HepG2 (cell line): ENCODE results near the gene CYP2S1. TPM values are rescaled to one million over a fixed set of nuclear protein-coding genes. Genes with fewer than 3 reads are reported as not detected.
A peak's percentile ranks its signal among the peaks of the same experiment; 100 is the strongest.

Experiments
- ATAC-seq: fragments of 200-7000 bp; cut with Tn5 transposase; 3 replicates; pipeline ENCODE4 v1.9.1; 2020; ENCODE audit warnings: mild to moderate bottlenecking, moderate library complexity
- BruUV-seq: library from RNA; stranded (reverse); fragments of 400-500 nt; replicated peaks from 2 replicates; lab custom pipeline; 2021; lab: Mats Ljungman, UMichigan
- CTCF ChIA-PET: fragments of 300-600 bp; formaldehyde crosslinking; extraction: SDS; loops from one replicate; lab custom pipeline; 2021; ENCODE audit warnings: low total read pairs, inconsistent platforms, low intra/inter-chr PET ratio; lab: Yijun Ruan, JAX
- POLR2A ChIA-PET: fragments of 350-600 bp; sonication (Branson Sonifier 250); formaldehyde crosslinking; loops from one replicate; lab custom pipeline; 2020; ENCODE audit warnings: antibody characterized with exemption, inconsistent platforms; lab: Yijun Ruan, JAX
- DNase-seq: peaks from one replicate; pipeline ENCODE4 v3.0.0-alpha.2; 2015; ENCODE audit warnings: low spot score
- FAIRE-seq: peaks from 3 replicates; lab custom pipeline; 2011; peaks lifted over from hg19 to GRCh38; lab: Jason Lieb, UNC
- H2AFZ ChIP-seq: one replicate; pipeline ENCODE4 v1.6.1; 2011; ENCODE audit warnings: low read length, inconsistent platforms
- H3K27ac ChIP-seq: fragments of 300-600 bp; 3 replicates; pipeline ENCODE4 v1.8.0; 2011; ENCODE audit warnings: mixed run types, mild to moderate bottlenecking, mixed read lengths, low read length, inconsistent platforms; ENCODE audit not compliant: insufficient read depth; ENCODE audit errors: extremely low read length
- H3K27me3 ChIP-seq, 2 experiments: fragments of 200-600 bp in 1 of 2; 2 replicates in 1 of 2; 3 replicates in 1 of 2; pipeline versions ENCODE4 v1.6.0 to v1.8.0; 2011; ENCODE audit warnings: low read length in 2 of 2, mild to moderate bottlenecking in 2 of 2, moderate library complexity in 2 of 2, inconsistent platforms in 1 of 2; ENCODE audit not compliant: insufficient read depth in 2 of 2, control insufficient read depth in 1 of 2
- H3K36me3 ChIP-seq, 2 experiments: fragments of 200-600 bp in 1 of 2; replicated peaks in 1 of 2; 2 replicates in 1 of 2; 3 replicates in 1 of 2; pipeline versions ENCODE4 v1.5.1 to v1.8.0; 2011; ENCODE audit warnings: low read length in 2 of 2, inconsistent platforms in 1 of 2; ENCODE audit not compliant: insufficient read depth in 2 of 2, control insufficient read depth in 1 of 2
- H3K4me1 ChIP-seq: 2 replicates; pipeline ENCODE4 v1.5.1; 2012; ENCODE audit warnings: low read length, inconsistent platforms; ENCODE audit not compliant: insufficient read depth
- H3K4me2 ChIP-seq: 2 replicates; pipeline ENCODE4 v1.6.0; 2011; ENCODE audit warnings: low read depth, low read length, inconsistent platforms
- H3K4me3 ChIP-seq, 3 experiments: fragments of 200-600 bp in 1 of 3; sonication (generic), shearing (Covaris generic) in 1 of 3; replicated peaks in 1 of 3; 2 replicates each; pipeline ENCODE4 v1.5.1; 2011 to 2016; ENCODE audit warnings: low read length in 3 of 3, inconsistent platforms in 2 of 3, low read depth in 2 of 3, mild to moderate bottlenecking in 2 of 3, control low read depth in 1 of 3, mixed read lengths in 1 of 3; ENCODE audit not compliant: insufficient read depth in 1 of 3
- H3K79me2 ChIP-seq: one replicate; pipeline ENCODE4 v1.6.1; 2011; ENCODE audit warnings: low read length, inconsistent platforms; ENCODE audit not compliant: insufficient read depth
- H3K9ac ChIP-seq: 2 replicates; pipeline ENCODE4 v1.6.0; 2011; ENCODE audit warnings: mild to moderate bottlenecking, low read depth, low read length, inconsistent platforms; ENCODE audit not compliant: insufficient read depth
- H3K9me3 ChIP-seq: 2 replicates; pipeline ENCODE4 v1.5.1; 2012; ENCODE audit warnings: mild to moderate bottlenecking, low read length
- H4K20me1 ChIP-seq: 2 replicates; pipeline ENCODE4 v1.6.0; 2011; ENCODE audit warnings: inconsistent platforms, mild to moderate bottlenecking, low read length, moderate library complexity; ENCODE audit not compliant: insufficient read depth
- ATF7 ChIP-seq, 2 experiments: fragments of 450-650 bp in 1 of 2; sonication (generic) in 1 of 2; formaldehyde crosslinking in 1 of 2; IDR thresholded peaks; 2 replicates each; pipeline versions ENCODE4 v1.4.0 to v1.6.1; 2016 to 2020; ENCODE audit warnings: antibody characterized with exemption in 1 of 2, mild to moderate bottlenecking in 1 of 2, missing genetic modification reagents in 1 of 2
- MYC ChIP-seq: sonication (generic); formaldehyde crosslinking; IDR thresholded peaks from 2 replicates; pipeline ENCODE4 v1.9.0; 2021; ENCODE audit warnings: missing genetic modification reagents, borderline replicate concordance
- PBX3 ChIP-seq: sonication (generic); formaldehyde crosslinking; IDR thresholded peaks from 2 replicates; pipeline ENCODE4 v1.8.1; 2023; ENCODE audit warnings: missing genetic modification reagents, inconsistent platforms, borderline replicate concordance
- PLSCR1 ChIP-seq: sonication (generic); formaldehyde crosslinking; IDR thresholded peaks from 2 replicates; pipeline ENCODE4 v1.5.0; 2020; ENCODE audit warnings: missing genetic modification reagents, mild to moderate bottlenecking, borderline replicate concordance
- SOX5 ChIP-seq: IDR thresholded peaks from 2 replicates; pipeline ENCODE4 v1.6.1; 2016; ENCODE audit warnings: borderline replicate concordance
- SYNCRIP ChIP-seq: fragments of 200-400 bp; formaldehyde crosslinking; IDR thresholded peaks from 2 replicates; pipeline ENCODE4 v1.6.1; 2018; ENCODE audit warnings: mild to moderate bottlenecking, low read depth, low read length; ENCODE audit not compliant: insufficient read depth
- TCF7L2 ChIP-seq: IDR thresholded peaks from 2 replicates; pipeline ENCODE4 v1.6.1; 2011; ENCODE audit warnings: mild to moderate bottlenecking, low read depth, low read length, moderate library complexity
- THRA ChIP-seq: sonication (generic); formaldehyde crosslinking; IDR thresholded peaks from 2 replicates; pipeline ENCODE4 v1.4.0; 2020; ENCODE audit warnings: missing genetic modification reagents, borderline replicate concordance
- ZBTB21 ChIP-seq: sonication (generic); formaldehyde crosslinking; IDR thresholded peaks from 2 replicates; pipeline ENCODE4 v1.4.0; 2020; ENCODE audit warnings: missing genetic modification reagents
- ZBTB43 ChIP-seq: sonication (generic); formaldehyde crosslinking; conservative IDR thresholded peaks from 2 replicates; pipeline ENCODE4 v1.4.0; 2020; ENCODE audit warnings: missing genetic modification reagents
- ZNF343 ChIP-seq: sonication (generic); formaldehyde crosslinking; IDR thresholded peaks from 2 replicates; pipeline ENCODE4 v1.4.0; 2020; ENCODE audit warnings: mild to moderate bottlenecking, missing genetic modification reagents
- ZNF350 ChIP-seq: sonication (generic); formaldehyde crosslinking; IDR thresholded peaks from 2 replicates; pipeline ENCODE4 v1.4.0; 2020; ENCODE audit warnings: mild to moderate bottlenecking, low read depth, missing genetic modification reagents, borderline replicate concordance
- ZNF678 ChIP-seq: sonication (generic); formaldehyde crosslinking; IDR thresholded peaks from 2 replicates; pipeline ENCODE4 v1.4.0; 2020; ENCODE audit warnings: mild to moderate bottlenecking, missing genetic modification reagents
- ZNF703 ChIP-seq: sonication (generic); formaldehyde crosslinking; IDR thresholded peaks from 2 replicates; pipeline ENCODE4 v1.5.1; 2020; ENCODE audit warnings: missing genetic modification reagents, mild to moderate bottlenecking, moderate library complexity, borderline replicate concordance
- ZNF782 ChIP-seq: sonication (generic); formaldehyde crosslinking; IDR thresholded peaks from 2 replicates; pipeline ENCODE4 v1.4.0; 2020; ENCODE audit warnings: missing genetic modification reagents, mild to moderate bottlenecking, borderline replicate concordance
- ZNF788 ChIP-seq: sonication (generic); formaldehyde crosslinking; IDR thresholded peaks from 2 replicates; pipeline ENCODE4 v1.5.0; 2020; ENCODE audit warnings: mild to moderate bottlenecking, missing genetic modification reagents, borderline replicate concordance
- WGBS: methylation state at CpG from one replicate; pipeline ENCODE4 v1.1.6; 2017; ENCODE audit warnings: low lambda C conversion rate; 5-methylcytosine and 5-hydroxymethylcytosine counted together
- in situ Hi-C: cut with HindIII; loops from 2 replicates; pipeline ENCODE4 v1.10.0; 2017; ENCODE audit warnings: low pct_unique_long_range_greater_than_20kb; ENCODE audit not compliant: extremely low pct_ligation_motif_present
- intact Hi-C: fragments of 100-400 bp; cut with micrococcal nuclease; formaldehyde crosslinking; loops from one replicate; pipeline ENCODE4 v1.10.0; 2022; ENCODE audit not compliant: unreplicated experiment
- polyA plus RNA-seq, 8 experiments: library from polyadenylated mRNA; depleted of rRNA in 3 of 8; stranded (reverse) in 7 of 8; unstranded in 1 of 8; fragments of >200 nt; fragmentation: Illumina TruSeq in 4 of 8; extraction: Trizol in 4 of 8; gene quantifications; 2 replicates each; pipeline versions ENCODE4 v1.2.1 to v1.2.3, GENCODE V29; 2011 to 2016; ENCODE audit warnings: low read depth in 4 of 8, missing spikeins in 1 of 8, mixed read lengths in 1 of 8; ENCODE audit not compliant: insufficient read depth in 1 of 8
- total RNA-seq, 5 experiments: library from RNA; depleted of rRNA; stranded (reverse); fragments of >200 nt; fragmentation: Illumina TruSeq; extraction: Trizol; gene quantifications; 2 replicates each; pipeline ENCODE4 v1.2.3, GENCODE V29; 2016; ENCODE audit warnings: low read depth in 1 of 5
- TF ChIP-seq, protein P1 (sequence below): sonication (generic); formaldehyde crosslinking; IDR thresholded peaks from 2 replicates; pipeline ENCODE4 v1.5.0; 2020; ENCODE audit warnings: mild to moderate bottlenecking, missing genetic modification reagents

CYP2S1 gene
- total and polyA plus RNA-seq, 2 of the 13 experiments (the other 11 are each of a cell fraction or from before 2014, with no cell fraction given) = 0.09 to 2.1 TPM

GRCh38 chr19:41226874-41227390 lies 33.9 kb downstream of the CYP2S1 start:
- Histone ChIP-seq H3K27me3 (no peaks in the 10 kb centered on the region; a peak in 1 of 5 replicates), H3K36me3 (no peaks in the 10 kb centered on the region), H3K4me3 (peak overlapping the region; percentile 63 to 80 (median 73)), H2AFZ (no peak overlapping the region), H4K20me1 (no peaks in the 10 kb centered on the region), H3K27ac (peak overlapping the region; percentile 77), H3K9ac (peak overlapping the region; percentile 83), H3K4me1 (peaks cover 64% of the 10 kb centered on the region), H3K79me2 (no peaks in the 10 kb centered on the region), H3K9me3 (no peaks in the 10 kb centered on the region), H3K4me2 (peak overlapping the region; percentile 99)
- WGBS = 14% methylated on average over 8 of the region's 9 CpGs
- FAIRE-seq = no peak
- ChIA-PET CTCF (no interaction called here), POLR2A (interaction anchor here (0.6 to 4.5 kb wide), 15 partner anchors 8 to 213 kb away, joined by 3 to 104 read pairs (median 6); partner anchors contain the start of genes AXL, B9D2, DMAC2 and HNRNPUL1)
- ATAC-seq = peak; percentile 9
- in situ Hi-C loops = loop anchor here (5.0 kb wide), 1 partner anchor 35 kb away; the partner anchor contains the start of gene HNRNPUL1
- DNase-seq = no peak
- intact Hi-C loops = loop anchor here (1.0 kb wide), 1 partner anchor 35 kb away; no protein-coding TSS in a partner anchor
- TSS peak; percentile 82 for BruUV-seq
- TF ChIP-seq, protein P1, sequence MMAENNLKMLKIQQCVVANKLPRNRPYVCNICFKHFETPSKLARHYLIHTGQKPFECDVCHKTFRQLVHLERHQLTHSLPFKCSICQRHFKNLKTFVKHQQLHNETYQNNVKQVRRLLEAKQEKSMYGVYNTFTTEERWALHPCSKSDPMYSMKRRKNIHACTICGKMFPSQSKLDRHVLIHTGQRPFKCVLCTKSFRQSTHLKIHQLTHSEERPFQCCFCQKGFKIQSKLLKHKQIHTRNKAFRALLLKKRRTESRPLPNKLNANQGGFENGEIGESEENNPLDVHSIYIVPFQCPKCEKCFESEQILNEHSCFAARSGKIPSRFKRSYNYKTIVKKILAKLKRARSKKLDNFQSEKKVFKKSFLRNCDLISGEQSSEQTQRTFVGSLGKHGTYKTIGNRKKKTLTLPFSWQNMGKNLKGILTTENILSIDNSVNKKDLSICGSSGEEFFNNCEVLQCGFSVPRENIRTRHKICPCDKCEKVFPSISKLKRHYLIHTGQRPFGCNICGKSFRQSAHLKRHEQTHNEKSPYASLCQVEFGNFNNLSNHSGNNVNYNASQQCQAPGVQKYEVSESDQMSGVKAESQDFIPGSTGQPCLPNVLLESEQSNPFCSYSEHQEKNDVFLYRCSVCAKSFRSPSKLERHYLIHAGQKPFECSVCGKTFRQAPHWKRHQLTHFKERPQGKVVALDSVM (CRISPR knock-in tag) = peak; percentile 79
- TF ChIP-seq ZNF788 (CRISPR knock-in tag) = peak; percentile 12; the same call in 1 of the 2 replicates
- no peak for TF ChIP-seq ATF7 (IDR thresholded peaks at IDR 0.05)
- TF ChIP-seq ATF7 (CRISPR knock-in tag; IDR thresholded peaks at IDR 0.05) = no peak
- no peak for TF ChIP-seq PLSCR1 (CRISPR knock-in tag)
- no peak for TF ChIP-seq ZBTB21
- no peak for TF ChIP-seq ZBTB43 (CRISPR knock-in tag)
- no peak for TF ChIP-seq SOX5 (CRISPR knock-in tag)
- TF ChIP-seq ZNF782 (CRISPR knock-in tag) = no peak
- TF ChIP-seq MYC (CRISPR knock-in tag) = no peak
- TF ChIP-seq ZNF350 (CRISPR knock-in tag) = no peak
- no peak for TF ChIP-seq THRA
- TF ChIP-seq ZNF343 (CRISPR knock-in tag) = 0 out of 2 replicates have a peak, but pooled peaks have one; percentile 11
- TF ChIP-seq ZNF678 (CRISPR knock-in tag) = no peak
- TF ChIP-seq PBX3 (CRISPR knock-in tag) = no peak
- no peak for TF ChIP-seq TCF7L2
- TF ChIP-seq SYNCRIP = no peak
- no peak for TF ChIP-seq ZNF703
